ENCODE measurements around the gene METTL25. TPM values are rescaled to one million over a fixed set of nuclear protein-coding genes. Genes with fewer than 3 reads are reported as not detected.

METTL25 gene
- total and polyA plus RNA-seq, 10 of the 15 experiments (the other 5 are each of a cell fraction or from before 2014, with no cell fraction given): 5.6 to 11.3 (median 8.0) TPM

DNA sequence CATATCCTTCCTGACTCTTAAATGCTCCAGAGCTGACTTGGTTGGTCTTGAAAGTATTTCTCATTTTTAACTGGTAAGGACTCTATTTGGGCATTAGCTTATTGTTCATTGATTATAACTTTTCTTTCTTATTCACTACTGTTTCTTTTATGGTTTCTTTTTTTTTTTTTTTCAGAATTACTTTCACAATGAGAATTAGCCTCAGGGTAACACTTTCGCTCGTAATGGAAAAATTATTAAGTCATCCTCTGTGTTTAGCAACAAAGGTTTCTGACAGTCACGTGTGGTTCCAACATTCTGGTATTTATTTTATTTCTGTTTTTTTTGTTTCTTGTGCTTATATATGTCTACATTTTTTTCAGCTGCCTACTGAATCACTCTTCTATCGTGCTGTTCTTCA lies 80.0 kb downstream of the METTL25 start (continued):
- TF ChIP-seq, protein P1, sequence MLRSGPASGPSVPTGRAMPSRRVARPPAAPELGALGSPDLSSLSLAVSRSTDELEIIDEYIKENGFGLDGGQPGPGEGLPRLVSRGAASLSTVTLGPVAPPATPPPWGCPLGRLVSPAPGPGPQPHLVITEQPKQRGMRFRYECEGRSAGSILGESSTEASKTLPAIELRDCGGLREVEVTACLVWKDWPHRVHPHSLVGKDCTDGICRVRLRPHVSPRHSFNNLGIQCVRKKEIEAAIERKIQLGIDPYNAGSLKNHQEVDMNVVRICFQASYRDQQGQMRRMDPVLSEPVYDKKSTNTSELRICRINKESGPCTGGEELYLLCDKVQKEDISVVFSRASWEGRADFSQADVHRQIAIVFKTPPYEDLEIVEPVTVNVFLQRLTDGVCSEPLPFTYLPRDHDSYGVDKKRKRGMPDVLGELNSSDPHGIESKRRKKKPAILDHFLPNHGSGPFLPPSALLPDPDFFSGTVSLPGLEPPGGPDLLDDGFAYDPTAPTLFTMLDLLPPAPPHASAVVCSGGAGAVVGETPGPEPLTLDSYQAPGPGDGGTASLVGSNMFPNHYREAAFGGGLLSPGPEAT (IDR thresholded peaks at IDR 0.05; ENCODE audit: low read depth): peak; percentile 38; the same call in 1 of the 2 replicates
- no peak for TF ChIP-seq ZZZ3 (IDR thresholded peaks at IDR 0.05; ENCODE audit: control insufficient read depth, insufficient read length, low read depth)
- TF ChIP-seq, protein P2, sequence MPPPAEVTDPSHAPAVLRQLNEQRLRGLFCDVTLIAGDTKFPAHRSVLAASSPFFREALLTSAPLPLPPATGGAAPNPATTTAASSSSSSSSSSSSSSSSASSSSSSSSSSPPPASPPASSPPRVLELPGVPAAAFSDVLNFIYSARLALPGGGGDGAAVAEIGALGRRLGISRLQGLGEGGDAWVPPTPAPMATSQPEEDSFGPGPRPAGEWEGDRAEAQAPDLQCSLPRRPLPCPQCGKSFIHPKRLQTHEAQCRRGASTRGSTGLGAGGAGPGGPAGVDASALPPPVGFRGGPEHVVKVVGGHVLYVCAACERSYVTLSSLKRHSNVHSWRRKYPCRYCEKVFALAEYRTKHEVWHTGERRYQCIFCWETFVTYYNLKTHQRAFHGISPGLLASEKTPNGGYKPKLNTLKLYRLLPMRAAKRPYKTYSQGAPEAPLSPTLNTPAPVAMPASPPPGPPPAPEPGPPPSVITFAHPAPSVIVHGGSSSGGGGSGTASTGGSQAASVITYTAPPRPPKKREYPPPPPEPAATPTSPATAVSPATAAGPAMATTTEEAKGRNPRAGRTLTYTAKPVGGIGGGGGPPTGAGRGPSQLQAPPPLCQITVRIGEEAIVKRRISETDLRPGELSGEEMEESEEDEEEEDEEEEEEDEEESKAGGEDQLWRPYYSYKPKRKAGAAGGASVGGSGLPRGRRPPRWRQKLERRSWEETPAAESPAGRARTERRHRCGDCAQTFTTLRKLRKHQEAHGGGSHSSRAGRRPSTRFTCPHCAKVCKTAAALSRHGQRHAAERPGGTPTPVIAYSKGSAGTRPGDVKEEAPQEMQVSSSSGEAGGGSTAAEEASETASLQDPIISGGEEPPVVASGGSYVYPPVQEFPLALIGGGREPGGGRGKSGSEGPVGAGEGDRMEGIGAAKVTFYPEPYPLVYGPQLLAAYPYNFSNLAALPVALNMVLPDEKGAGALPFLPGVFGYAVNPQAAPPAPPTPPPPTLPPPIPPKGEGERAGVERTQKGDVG (CRISPR knock-in tag; IDR thresholded peaks at IDR 0.05): no peak
- no peak for TF ChIP-seq BACH1 (IDR thresholded peaks at IDR 0.05; ENCODE audit: borderline replicate concordance)
- TF ChIP-seq, protein P3, sequence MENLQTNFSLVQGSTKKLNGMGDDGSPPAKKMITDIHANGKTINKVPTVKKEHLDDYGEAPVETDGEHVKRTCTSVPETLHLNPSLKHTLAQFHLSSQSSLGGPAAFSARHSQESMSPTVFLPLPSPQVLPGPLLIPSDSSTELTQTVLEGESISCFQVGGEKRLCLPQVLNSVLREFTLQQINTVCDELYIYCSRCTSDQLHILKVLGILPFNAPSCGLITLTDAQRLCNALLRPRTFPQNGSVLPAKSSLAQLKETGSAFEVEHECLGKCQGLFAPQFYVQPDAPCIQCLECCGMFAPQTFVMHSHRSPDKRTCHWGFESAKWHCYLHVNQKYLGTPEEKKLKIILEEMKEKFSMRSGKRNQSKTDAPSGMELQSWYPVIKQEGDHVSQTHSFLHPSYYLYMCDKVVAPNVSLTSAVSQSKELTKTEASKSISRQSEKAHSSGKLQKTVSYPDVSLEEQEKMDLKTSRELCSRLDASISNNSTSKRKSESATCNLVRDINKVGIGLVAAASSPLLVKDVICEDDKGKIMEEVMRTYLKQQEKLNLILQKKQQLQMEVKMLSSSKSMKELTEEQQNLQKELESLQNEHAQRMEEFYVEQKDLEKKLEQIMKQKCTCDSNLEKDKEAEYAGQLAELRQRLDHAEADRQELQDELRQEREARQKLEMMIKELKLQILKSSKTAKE (IDR thresholded peaks at IDR 0.05; ENCODE audit: low read depth, poor library complexity, severe bottlenecking): peak; percentile 21
- no peak for TF ChIP-seq ZNF24 (IDR thresholded peaks at IDR 0.05)
- TF ChIP-seq IKZF1 (conservative IDR thresholded peaks at IDR 0.05): no peak
- TF ChIP-seq POU2F2 (IDR thresholded peaks at IDR 0.05; ENCODE audit: borderline replicate concordance, low read depth, low read length): no peak
- no peak for TF ChIP-seq SREBF1 (IDR thresholded peaks at IDR 0.05; ENCODE audit: low read length)
- TF ChIP-seq, protein P4, sequence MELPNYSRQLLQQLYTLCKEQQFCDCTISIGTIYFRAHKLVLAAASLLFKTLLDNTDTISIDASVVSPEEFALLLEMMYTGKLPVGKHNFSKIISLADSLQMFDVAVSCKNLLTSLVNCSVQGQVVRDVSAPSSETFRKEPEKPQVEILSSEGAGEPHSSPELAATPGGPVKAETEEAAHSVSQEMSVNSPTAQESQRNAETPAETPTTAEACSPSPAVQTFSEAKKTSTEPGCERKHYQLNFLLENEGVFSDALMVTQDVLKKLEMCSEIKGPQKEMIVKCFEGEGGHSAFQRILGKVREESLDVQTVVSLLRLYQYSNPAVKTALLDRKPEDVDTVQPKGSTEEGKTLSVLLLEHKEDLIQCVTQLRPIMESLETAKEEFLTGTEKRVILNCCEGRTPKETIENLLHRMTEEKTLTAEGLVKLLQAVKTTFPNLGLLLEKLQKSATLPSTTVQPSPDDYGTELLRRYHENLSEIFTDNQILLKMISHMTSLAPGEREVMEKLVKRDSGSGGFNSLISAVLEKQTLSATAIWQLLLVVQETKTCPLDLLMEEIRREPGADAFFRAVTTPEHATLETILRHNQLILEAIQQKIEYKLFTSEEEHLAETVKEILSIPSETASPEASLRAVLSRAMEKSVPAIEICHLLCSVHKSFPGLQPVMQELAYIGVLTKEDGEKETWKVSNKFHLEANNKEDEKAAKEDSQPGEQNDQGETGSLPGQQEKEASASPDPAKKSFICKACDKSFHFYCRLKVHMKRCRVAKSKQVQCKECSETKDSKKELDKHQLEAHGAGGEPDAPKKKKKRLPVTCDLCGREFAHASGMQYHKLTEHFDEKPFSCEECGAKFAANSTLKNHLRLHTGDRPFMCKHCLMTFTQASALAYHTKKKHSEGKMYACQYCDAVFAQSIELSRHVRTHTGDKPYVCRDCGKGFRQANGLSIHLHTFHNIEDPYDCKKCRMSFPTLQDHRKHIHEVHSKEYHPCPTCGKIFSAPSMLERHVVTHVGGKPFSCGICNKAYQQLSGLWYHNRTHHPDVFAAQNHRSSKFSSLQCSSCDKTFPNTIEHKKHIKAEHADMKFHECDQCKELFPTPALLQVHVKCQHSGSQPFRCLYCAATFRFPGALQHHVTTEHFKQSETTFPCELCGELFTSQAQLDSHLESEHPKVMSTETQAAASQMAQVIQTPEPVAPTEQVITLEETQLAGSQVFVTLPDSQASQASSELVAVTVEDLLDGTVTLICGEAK (IDR thresholded peaks at IDR 0.05; ENCODE audit: borderline replicate concordance): no peak; the same call in 1 of the 2 replicates
- TF ChIP-seq NFIC (IDR thresholded peaks at IDR 0.05; ENCODE audit: low read depth, low read length): peak; percentile 77; the same call in 1 of the 2 replicates
- TF ChIP-seq SMARCA5 (IDR thresholded peaks at IDR 0.05): no peak
- TF ChIP-seq DPF2 (IDR thresholded peaks at IDR 0.05): no peak
- TF ChIP-seq MYB (IDR thresholded peaks at IDR 0.05; ENCODE audit: borderline replicate concordance, low read depth, low read length): no peak
- TF ChIP-seq MTA3 (IDR thresholded peaks at IDR 0.05; ENCODE audit: borderline replicate concordance, low read length): no peak
- TF ChIP-seq, protein P5, sequence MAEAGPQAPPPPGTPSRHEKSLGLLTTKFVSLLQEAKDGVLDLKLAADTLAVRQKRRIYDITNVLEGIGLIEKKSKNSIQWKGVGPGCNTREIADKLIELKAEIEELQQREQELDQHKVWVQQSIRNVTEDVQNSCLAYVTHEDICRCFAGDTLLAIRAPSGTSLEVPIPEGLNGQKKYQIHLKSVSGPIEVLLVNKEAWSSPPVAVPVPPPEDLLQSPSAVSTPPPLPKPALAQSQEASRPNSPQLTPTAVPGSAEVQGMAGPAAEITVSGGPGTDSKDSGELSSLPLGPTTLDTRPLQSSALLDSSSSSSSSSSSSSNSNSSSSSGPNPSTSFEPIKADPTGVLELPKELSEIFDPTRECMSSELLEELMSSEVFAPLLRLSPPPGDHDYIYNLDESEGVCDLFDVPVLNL (IDR thresholded peaks at IDR 0.05; ENCODE audit: low read depth, low read length): no peak
- peak in 1 of 2 experiments; percentile 46; a peak in 1 of 4 replicates for TF ChIP-seq EP300 (IDR thresholded peaks at IDR 0.05; ENCODE audit: borderline replicate concordance in 1 of 2, control insufficient read depth in 1 of 2, low read depth in 2 of 2, low read length in 2 of 2)
- TF ChIP-seq KDM1A (IDR thresholded peaks at IDR 0.05; ENCODE audit: borderline replicate concordance): no peak
- no peak for TF ChIP-seq ZNF622 (IDR thresholded peaks at IDR 0.05)

Data from GM12878 (cell line).